GM23248 (cell line): Measurements from ENCODE around the gene CDC42SE2.

Experiments
- EZH2 ChIP-seq: fragments of 200-600 bp; sonication (generic); IDR thresholded peaks from 2 replicates; pipeline ENCODE4 v1.6.1; 2018; ENCODE audit warnings: antibody characterized with exemption, mild to moderate bottlenecking; ENCODE audit not compliant: insufficient read depth, poor library complexity, severe bottlenecking
- EZH2phosphoT487 ChIP-seq: fragments of 200-600 bp; sonication (generic); IDR thresholded peaks from 2 replicates; pipeline ENCODE4 v1.6.1; 2018; ENCODE audit warnings: antibody characterized with exemption, moderate library complexity, mild to moderate bottlenecking, low read depth; ENCODE audit not compliant: insufficient read depth

GRCh38 chr5:131386124-131386523 is 122.3 kb downstream of the CDC42SE2 start:
- TF ChIP-seq EZH2 (no peak), EZH2phosphoT487 (no peak)
